Neuronal stem cell (in vitro differentiated cells): ENCODE data around the gene FYTTD1.
"Not testable (repeated sequence)": the region's sequence is repeated elsewhere in the genome, so short reads cannot be mapped to it uniquely, and the experiment has no call there.

Source experiments
- DNase-seq: peaks from one replicate; pipeline ENCODE4 v3.0.0-alpha.2; 2013; ENCODE audit warnings: low spot score
- H2AFZ ChIP-seq: one replicate; pipeline ENCODE4 v1.6.1; 2013; ENCODE audit warnings: mild to moderate bottlenecking, low read length, inconsistent platforms
- H2AK5ac ChIP-seq: 2 replicates; pipeline ENCODE4 v1.6.1; 2013; ENCODE audit warnings: low read depth, mild to moderate bottlenecking, inconsistent platforms, low read length, moderate library complexity, mixed read lengths
- H2BK120ac ChIP-seq: 2 replicates; pipeline ENCODE4 v1.6.1; 2013; ENCODE audit warnings: low read depth, mild to moderate bottlenecking, inconsistent platforms, low read length, moderate library complexity, mixed read lengths
- H2BK12ac ChIP-seq: one replicate; pipeline ENCODE4 v1.6.1; 2013; ENCODE audit warnings: low read length, inconsistent platforms
- H2BK15ac ChIP-seq: 2 replicates; pipeline ENCODE4 v1.6.1; 2013; ENCODE audit warnings: mild to moderate bottlenecking, low read length, inconsistent platforms, mixed read lengths
- H2BK5ac ChIP-seq: one replicate; pipeline ENCODE4 v1.6.1; 2013; ENCODE audit warnings: inconsistent platforms, mild to moderate bottlenecking, low read length, moderate library complexity
- H3K14ac ChIP-seq: one replicate; pipeline ENCODE4 v1.6.1; 2013; ENCODE audit warnings: low read length, inconsistent platforms
- H3K18ac ChIP-seq: 2 replicates; pipeline ENCODE4 v1.6.1; 2013; ENCODE audit warnings: low read length, inconsistent platforms
- H3K23ac ChIP-seq: 2 replicates; pipeline ENCODE4 v1.6.1; 2013; ENCODE audit warnings: low read depth, mild to moderate bottlenecking, mixed read lengths, low read length, inconsistent platforms; ENCODE audit not compliant: poor library complexity
- H3K27ac ChIP-seq: replicated peaks from 3 replicates; pipeline ENCODE4 v1.5.1; 2013; ENCODE audit warnings: low read length, inconsistent platforms
- H3K27me3 ChIP-seq, 3 experiments: 2 replicates each; pipeline ENCODE4 v1.6.1; 2013; ENCODE audit warnings: low read length in 3 of 3, mild to moderate bottlenecking in 2 of 3, inconsistent platforms in 1 of 3, low read depth in 1 of 3, mixed read lengths in 1 of 3, moderate library complexity in 1 of 3; ENCODE audit not compliant: control insufficient read depth in 3 of 3, insufficient read depth in 3 of 3
- H3K36me3 ChIP-seq, 2 donors: replicated peaks in 1 of 2; 2 replicates each; pipeline ENCODE4 v1.6.1; 2013; ENCODE audit warnings: low read length in 2 of 2; ENCODE audit not compliant: control insufficient read depth in 2 of 2, insufficient read depth in 2 of 2
- H3K4ac ChIP-seq: 2 replicates; pipeline ENCODE4 v1.6.1; 2013; ENCODE audit warnings: inconsistent platforms, mild to moderate bottlenecking, low read length, moderate library complexity
- H3K4me1 ChIP-seq, 2 donors: 1 replicate in 1 of 2; 2 replicates in 1 of 2; pipeline ENCODE4 v1.6.1; 2013; ENCODE audit warnings: low read length in 2 of 2, low read depth in 1 of 2; ENCODE audit not compliant: control insufficient read depth in 2 of 2, insufficient read depth in 1 of 2
- H3K4me2 ChIP-seq: one replicate; pipeline ENCODE4 v1.6.1; 2013; ENCODE audit warnings: mild to moderate bottlenecking, low read length, inconsistent platforms; ENCODE audit not compliant: insufficient read depth, poor library complexity, severe bottlenecking
- H3K4me3 ChIP-seq, 2 donors: 2 replicates each; pipeline ENCODE4 v1.5.1; 2013; ENCODE audit warnings: low read length in 2 of 2, mild to moderate bottlenecking in 2 of 2, inconsistent platforms in 1 of 2, moderate library complexity in 1 of 2
- H3K79me1 ChIP-seq: one replicate; pipeline ENCODE4 v1.6.1; 2013; ENCODE audit warnings: low read depth, mild to moderate bottlenecking, inconsistent platforms, low read length, moderate library complexity
- H3K9ac ChIP-seq: one replicate; pipeline ENCODE4 v1.6.1; 2013; ENCODE audit warnings: mild to moderate bottlenecking, low read depth, low read length, inconsistent platforms; ENCODE audit not compliant: poor library complexity
- H3K9me3 ChIP-seq, 2 donors: replicated peaks in 1 of 2; 2 replicates each; pipeline versions ENCODE3 to v1.6.1; 2013; ENCODE audit warnings: low read length in 2 of 2, mild to moderate bottlenecking in 2 of 2, inconsistent platforms in 1 of 2, low read depth in 1 of 2, mixed read lengths in 1 of 2, moderate library complexity in 1 of 2; ENCODE audit not compliant: control insufficient read depth in 2 of 2, insufficient read depth in 1 of 2
- H4K8ac ChIP-seq: one replicate; pipeline ENCODE4 v1.6.1; 2013; ENCODE audit warnings: low read depth, mild to moderate bottlenecking, inconsistent platforms, low read length, moderate library complexity
- H4K91ac ChIP-seq: one replicate; pipeline ENCODE4 v1.6.1; 2013; ENCODE audit warnings: low read length, low read depth, mild to moderate bottlenecking, inconsistent platforms; ENCODE audit not compliant: poor library complexity
- WGBS, 2 donors: extraction: QIAGEN DNeasy Blood & Tissue Kit; methylation state at CpG; one replicate each; pipeline ENCODE4 v1.1.7; 2013; ENCODE audit warnings: missing lambda C conversion rate in 2 of 2, mixed read lengths in 1 of 2; ENCODE audit not compliant: insufficient read length in 2 of 2, insufficient replicate concordance in 1 of 2; ENCODE audit errors: extremely low coverage in 2 of 2; 5-methylcytosine and 5-hydroxymethylcytosine counted together

FYTTD1 gene

DNA sequence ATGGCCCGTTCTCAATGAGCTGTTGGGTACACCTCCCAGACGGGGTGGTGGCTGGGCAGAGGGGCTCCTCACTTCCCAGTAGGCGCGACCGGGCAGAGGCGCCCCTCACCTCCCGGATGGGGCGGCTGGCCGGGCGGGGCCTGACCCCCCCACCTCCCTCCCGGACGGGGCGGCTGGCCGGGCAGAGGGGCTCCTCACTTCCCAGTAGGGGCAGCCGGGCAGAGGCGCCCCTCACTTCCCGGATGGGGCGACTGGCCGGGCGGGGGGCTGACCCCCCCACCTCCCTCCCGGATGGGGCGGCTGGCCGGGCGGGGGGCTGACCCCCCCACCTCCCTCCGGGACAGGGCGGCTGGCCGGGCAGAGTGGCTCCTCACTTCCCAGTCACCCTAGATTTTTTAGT, 18.2 kb upstream of the FYTTD1 start:
- H3K4ac ChIP-seq, H2BK15ac ChIP-seq, H3K27me3 ChIP-seq, H3K4me3 ChIP-seq, H3K4me2 ChIP-seq, H3K27ac ChIP-seq, H3K4me1 ChIP-seq, H3K23ac ChIP-seq, H2AK5ac ChIP-seq, H3K9ac ChIP-seq, DNase-seq, H3K18ac ChIP-seq, H3K79me1 ChIP-seq, H3K36me3 ChIP-seq, H4K91ac ChIP-seq, H2BK120ac ChIP-seq, H2AFZ ChIP-seq, H2BK12ac ChIP-seq, H4K8ac ChIP-seq, H3K14ac ChIP-seq, H2BK5ac ChIP-seq, H3K9me3 ChIP-seq: not testable (repeated sequence)
- WGBS, 2 donors: no CpG with 5 or more reads among the region's 27 CpGs

DNA sequence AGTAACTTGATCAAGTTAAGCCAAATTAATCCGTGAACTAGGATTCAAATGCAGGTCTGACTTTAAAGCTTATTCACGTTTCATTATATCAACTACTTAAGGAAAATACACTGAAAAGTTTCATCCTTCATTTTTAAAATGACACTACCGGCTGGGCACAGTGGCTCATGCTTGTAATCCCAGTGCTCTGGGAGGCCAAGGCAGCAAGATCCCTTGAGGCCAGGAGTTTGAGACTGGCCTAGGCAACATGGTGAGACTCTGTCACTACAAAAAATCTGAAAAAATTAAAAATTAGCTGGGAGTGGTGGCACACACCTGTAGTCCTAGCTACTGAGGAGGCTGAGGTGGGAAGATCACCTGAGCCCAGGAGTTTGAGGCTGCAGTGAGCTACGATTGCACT, 16.6 kb upstream of the FYTTD1 start:
- Histone ChIP-seq H3K27me3 (no peaks in the 10 kb centered on the region), H2AFZ (no peak overlapping the region), H2BK12ac (no peak overlapping the region), H3K27ac (no peak overlapping the region), H3K4me1 (peaks cover 4 to 5% of the 10 kb centered on the region in 2 donors), H3K79me1 (peaks cover 7% of the 10 kb centered on the region), H3K23ac (no peak overlapping the region), H2AK5ac (no peak overlapping the region), H3K9ac (no peak overlapping the region), H3K36me3 (no peaks in the 10 kb centered on the region), H4K8ac (no peak overlapping the region), H2BK15ac (no peak overlapping the region), H3K4ac (no peak overlapping the region), H2BK120ac (no peak overlapping the region), H3K9me3 (peaks cover 0 to 4% of the 10 kb centered on the region in 2 donors), H3K18ac (no peak overlapping the region), H2BK5ac (no peak overlapping the region), H4K91ac (no peak overlapping the region), H3K14ac (no peak overlapping the region), H3K4me2 (no peak overlapping the region), H3K4me3 (no peak overlapping the region)
- no CpG with 5 or more reads among the region's 4 CpGs for WGBS, 2 donors
- no peak for DNase-seq

DNA sequence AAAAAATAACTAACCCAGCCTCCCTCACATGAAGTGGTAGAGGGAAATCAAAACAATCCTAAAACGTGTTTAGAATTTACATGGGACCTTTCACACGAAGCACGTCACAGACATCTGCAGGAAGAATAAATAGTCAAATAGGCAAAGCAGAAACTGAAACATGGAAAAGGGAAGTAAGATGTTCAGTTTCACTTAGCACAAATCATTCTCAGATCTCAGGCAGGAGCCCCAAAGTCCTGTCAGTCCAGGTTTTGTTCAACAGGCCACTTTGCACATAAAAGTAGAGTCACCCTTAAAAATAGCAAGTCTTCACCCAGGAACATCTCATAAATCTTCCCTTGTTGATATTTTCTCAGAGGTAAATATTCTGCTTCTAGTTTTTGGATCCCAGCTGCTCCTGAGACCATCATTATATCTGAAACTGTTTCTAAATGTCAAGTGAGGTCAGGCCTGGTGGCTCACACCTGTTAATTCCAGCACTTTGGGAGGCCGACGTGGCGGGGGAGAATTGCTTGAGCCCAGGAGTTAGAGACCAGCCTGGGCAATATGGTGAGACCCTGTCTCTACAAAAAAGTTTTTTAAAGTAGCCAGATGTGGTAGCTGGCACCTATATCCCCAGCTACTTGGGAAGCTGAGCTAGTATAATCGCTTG, 14.9 kb upstream of the FYTTD1 start:
- WGBS, 2 donors: no CpG with 5 or more reads among the region's 7 CpGs
- no peak overlapping the region for H3K18ac ChIP-seq
- H2BK5ac ChIP-seq: no peak overlapping the region
- no peak overlapping the region for H2AK5ac ChIP-seq
- H3K4ac ChIP-seq: no peak overlapping the region
- no peak overlapping the region for H3K4me2 ChIP-seq
- no peak overlapping the region for H3K4me3 ChIP-seq
- H2BK120ac ChIP-seq: no peak overlapping the region
- H4K91ac ChIP-seq: no peak overlapping the region
- no peak overlapping the region for H3K27ac ChIP-seq
- no peak overlapping the region for H2BK12ac ChIP-seq
- no peak overlapping the region for H2AFZ ChIP-seq
- DNase-seq: no peak
- H3K4me1 ChIP-seq: peaks cover 4 to 5% of the 10 kb centered on the region in 2 donors
- no peak overlapping the region for H3K23ac ChIP-seq
- no peak overlapping the region for H3K9ac ChIP-seq
- no peaks in the 10 kb centered on the region for H3K36me3 ChIP-seq
- no peak overlapping the region for H2BK15ac ChIP-seq
- peaks cover 7% of the 10 kb centered on the region for H3K79me1 ChIP-seq
- H4K8ac ChIP-seq: no peak overlapping the region
- H3K14ac ChIP-seq: no peak overlapping the region
- peaks cover 0 to 4% of the 10 kb centered on the region in 2 donors for H3K9me3 ChIP-seq
- H3K27me3 ChIP-seq: no peaks in the 10 kb centered on the region

DNA sequence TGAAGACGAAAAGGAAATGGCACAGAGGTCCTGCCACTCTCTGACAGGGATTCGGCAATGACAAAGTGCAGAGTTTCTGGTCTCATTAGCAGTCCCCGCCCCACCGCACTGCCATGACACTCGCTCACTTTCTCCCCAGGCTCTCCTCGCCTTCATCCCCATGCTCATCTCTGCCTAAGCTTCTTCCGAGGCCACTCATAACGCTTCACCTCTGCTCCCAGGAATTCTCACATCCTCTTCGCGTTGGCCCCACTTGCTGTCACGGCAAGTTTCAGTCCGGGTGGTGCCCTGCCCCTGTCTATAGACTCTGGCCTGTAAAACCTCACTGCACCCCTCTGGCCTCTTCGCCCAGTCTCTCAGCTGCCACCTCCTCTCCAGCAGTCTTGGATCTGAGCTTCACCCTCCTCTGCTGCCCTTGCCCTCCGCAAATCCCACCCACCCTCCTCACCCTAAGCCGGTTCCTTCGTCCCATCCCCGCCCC, 13.6 kb upstream of the FYTTD1 start:
- no peak for DNase-seq

More for the DNA sequence above, 13.6 kb upstream of the FYTTD1 start:
- Histone ChIP-seq H3K9me3 (peaks cover 0 to 4% of the 10 kb centered on the region in 2 donors), H3K23ac (peak overlapping the region; percentile 65), H2AK5ac (no peak overlapping the region), H3K9ac (peak overlapping the region; percentile 95), H3K4ac (no peak overlapping the region), H3K27me3 (no peaks in the 10 kb centered on the region), H4K8ac (no peak overlapping the region), H3K4me3 (peak overlapping the region; percentile 71 to 100), H2BK12ac (peak overlapping the region; percentile 73), H2BK15ac (peak overlapping the region; percentile 85), H3K36me3 (no peaks in the 10 kb centered on the region), H3K4me2 (peak overlapping the region; percentile 93), H3K18ac (peak overlapping the region; percentile 90), H2AFZ (peak overlapping the region; percentile 91), H3K79me1 (peaks cover 7% of the 10 kb centered on the region), H2BK120ac (peak overlapping the region; percentile 47), H4K91ac (no peak overlapping the region), H3K27ac (no peak overlapping the region), H2BK5ac (no peak overlapping the region), H3K4me1 (peaks cover 4 to 5% of the 10 kb centered on the region in 2 donors), H3K14ac (peak overlapping the region; percentile 56)
- WGBS, 2 donors: no CpG with 5 or more reads among the region's 17 CpGs
